ENCODE data around the gene EME1. TPM values are rescaled to one million over a fixed set of nuclear protein-coding genes. Genes with fewer than 3 reads are reported as not detected.
A peak's percentile ranks its signal among the peaks of the same experiment; 100 is the strongest.

The EME1 gene
- total and polyA plus RNA-seq, 2 of the 13 experiments (the other 11 are each of a cell fraction or from before 2014, with no cell fraction given), result 20.7 to 24.6 TPM

DNA sequence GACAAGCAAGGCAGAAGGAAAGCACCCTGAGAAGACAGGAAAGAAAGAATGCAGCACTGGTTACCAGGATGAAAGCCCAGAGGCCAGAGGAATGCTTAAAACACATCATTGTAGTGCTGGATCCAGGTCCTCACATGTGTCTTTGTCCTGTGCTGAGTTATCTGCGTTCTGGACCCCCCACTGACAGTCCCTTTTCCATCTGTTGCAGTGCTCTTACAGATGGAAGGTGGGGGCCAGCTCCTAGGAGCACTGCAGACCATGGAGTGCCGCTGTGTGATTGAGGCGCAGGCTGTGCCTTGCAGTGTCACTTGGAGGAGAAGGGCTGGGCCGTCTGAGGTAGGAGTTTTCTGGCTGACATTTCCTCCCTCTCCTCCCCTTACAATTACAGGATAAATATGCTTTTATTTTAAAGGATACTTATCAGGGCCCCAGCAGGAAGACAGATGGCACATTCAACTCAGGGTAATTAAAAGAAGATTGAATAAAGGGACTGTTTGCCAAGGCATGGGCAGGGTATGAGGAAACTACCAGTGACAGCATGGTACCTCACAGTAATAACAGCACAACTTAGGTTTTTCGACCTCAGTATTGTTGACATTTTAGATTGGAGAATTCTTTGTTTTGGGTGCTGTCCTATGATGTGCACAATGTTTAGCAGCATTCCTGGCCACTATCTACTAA lies 3.0 kb downstream of the EME1 start:
- Histone ChIP-seq H2AFZ (ENCODE audit: low read length) (no peak overlapping the region), H4K20me1 (ENCODE audit: insufficient read depth, low read length) (no peaks in the 10 kb centered on the region), H3K4me1 (ENCODE audit: insufficient read depth, low read length) (peaks cover 20% of the 10 kb centered on the region), H3K9me3 (ENCODE audit: low read length) (no peaks in the 10 kb centered on the region), H3K9ac (ENCODE audit: insufficient read depth, low read depth, low read length) (no peak overlapping the region), H3K79me2 (ENCODE audit: insufficient read depth, low read length) (peaks cover 24% of the 10 kb centered on the region), H3K27ac (ENCODE audit: extremely low read length, insufficient read depth, low read length) (no peak overlapping the region), H3K36me3 (replicated peaks in 1 of 2; ENCODE audit: control insufficient read depth in 1 of 2, insufficient read depth in 2 of 2, low read length in 2 of 2) (peaks cover 7 to 28% of the 10 kb centered on the region in 2 experiments), H3K27me3 (ENCODE audit: control insufficient read depth in 1 of 2, insufficient read depth in 2 of 2, low read length in 2 of 2) (no peaks in the 10 kb centered on the region; a peak in 1 of 5 replicates), H3K4me2 (ENCODE audit: low read depth, low read length) (no peak overlapping the region), H3K4me3 (replicated peaks in 1 of 3; ENCODE audit: insufficient read depth in 1 of 3, low read depth in 2 of 3, low read length in 3 of 3) (no peak overlapping the region)
- ChIA-PET POLR2A (no interaction called here), CTCF (ENCODE audit: low intra/inter-chr PET ratio, low total read pairs) (no interaction called here)
- TF ChIP-seq, protein P1, sequence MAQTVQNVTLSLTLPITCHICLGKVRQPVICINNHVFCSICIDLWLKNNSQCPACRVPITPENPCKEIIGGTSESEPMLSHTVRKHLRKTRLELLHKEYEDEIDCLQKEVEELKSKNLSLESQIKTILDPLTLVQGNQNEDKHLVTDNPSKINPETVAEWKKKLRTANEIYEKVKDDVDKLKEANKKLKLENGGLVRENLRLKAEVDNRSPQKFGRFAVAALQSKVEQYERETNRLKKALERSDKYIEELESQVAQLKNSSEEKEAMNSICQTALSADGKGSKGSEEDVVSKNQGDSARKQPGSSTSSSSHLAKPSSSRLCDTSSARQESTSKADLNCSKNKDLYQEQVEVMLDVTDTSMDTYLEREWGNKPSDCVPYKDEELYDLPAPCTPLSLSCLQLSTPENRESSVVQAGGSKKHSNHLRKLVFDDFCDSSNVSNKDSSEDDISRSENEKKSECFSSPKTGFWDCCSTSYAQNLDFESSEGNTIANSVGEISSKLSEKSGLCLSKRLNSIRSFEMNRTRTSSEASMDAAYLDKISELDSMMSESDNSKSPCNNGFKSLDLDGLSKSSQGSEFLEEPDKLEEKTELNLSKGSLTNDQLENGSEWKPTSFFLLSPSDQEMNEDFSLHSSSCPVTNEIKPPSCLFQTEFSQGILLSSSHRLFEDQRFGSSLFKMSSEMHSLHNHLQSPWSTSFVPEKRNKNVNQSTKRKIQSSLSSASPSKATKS (CRISPR knock-in tag; IDR thresholded peaks at IDR 0.05), result no peak
- ATAC-seq (no peak), FAIRE-seq (no peak), DNase-seq (ENCODE audit: low spot score) (no peak)
- 86% methylated on average over 5 of the region's 5 CpGs for WGBS (ENCODE audit: low lambda C conversion rate)
- BruUV-seq (replicated peaks), result no TSS peak
- in situ Hi-C loops (cut with HindIII; ENCODE audit: extremely low pct_ligation_motif_present, low pct_unique_long_range_greater_than_20kb) (no loop called here), intact Hi-C loops (cut with micrococcal nuclease; ENCODE audit: unreplicated experiment) (no loop called here)

DNA sequence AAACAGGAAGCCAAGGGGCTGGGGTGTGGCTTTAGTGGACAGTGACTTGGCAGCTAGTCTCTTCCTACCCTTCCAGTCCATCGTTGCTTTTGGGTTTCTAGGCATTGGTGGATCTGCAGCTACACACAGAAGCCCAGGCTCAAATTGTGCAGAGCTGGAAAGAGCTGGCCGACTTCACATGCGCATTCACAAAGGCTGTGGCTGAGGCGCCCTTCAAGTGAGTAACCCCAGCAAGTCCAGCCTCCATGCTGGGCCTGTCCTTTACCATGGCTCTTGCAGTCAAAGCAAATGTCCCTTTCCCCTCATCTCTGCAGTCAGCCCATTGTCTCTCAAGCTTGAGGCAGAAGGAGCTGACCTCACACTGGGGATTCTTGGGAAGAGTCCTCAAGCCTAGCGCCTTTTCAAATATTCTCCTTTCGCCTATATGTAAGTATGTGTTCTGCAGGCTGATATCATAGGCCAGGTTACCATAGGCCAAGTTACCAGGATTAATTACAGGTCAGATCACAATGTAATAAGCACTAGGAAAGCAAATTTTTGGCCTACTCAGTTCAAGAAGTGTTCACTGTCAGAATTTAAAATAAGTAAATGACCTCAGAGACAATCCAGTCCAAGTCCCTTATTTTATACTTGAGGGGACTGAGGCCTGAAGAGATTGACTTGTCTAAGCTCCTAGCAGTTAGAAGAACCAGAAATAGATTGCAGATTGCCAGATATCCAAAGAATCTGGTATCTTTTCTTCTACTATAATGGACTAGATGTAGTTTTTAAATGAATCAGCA lies 6.5 kb downstream of the EME1 start:
- Histone ChIP-seq H3K9ac (ENCODE audit: insufficient read depth, low read depth, low read length) (no peak overlapping the region), H3K4me2 (ENCODE audit: low read depth, low read length) (no peak overlapping the region), H3K27ac (ENCODE audit: extremely low read length, insufficient read depth, low read length) (no peak overlapping the region), H4K20me1 (ENCODE audit: insufficient read depth, low read length) (0 out of 2 replicates have a peak, but pooled peaks cover 3% of the 10 kb centered on the region), H3K79me2 (ENCODE audit: insufficient read depth, low read length) (no peaks in the 10 kb centered on the region), H3K4me1 (ENCODE audit: insufficient read depth, low read length) (no peaks in the 10 kb centered on the region), H3K9me3 (ENCODE audit: low read length) (no peaks in the 10 kb centered on the region), H3K4me3 (replicated peaks in 1 of 3; ENCODE audit: insufficient read depth in 1 of 3, low read depth in 2 of 3, low read length in 3 of 3) (no peak overlapping the region), H3K27me3 (ENCODE audit: control insufficient read depth in 1 of 2, insufficient read depth in 2 of 2, low read length in 2 of 2) (no peaks in the 10 kb centered on the region), H3K36me3 (replicated peaks in 1 of 2; ENCODE audit: control insufficient read depth in 1 of 2, insufficient read depth in 2 of 2, low read length in 2 of 2) (peaks cover 30 to 61% of the 10 kb centered on the region in 2 experiments), H2AFZ (ENCODE audit: low read length) (no peak overlapping the region)
- intact Hi-C loops (cut with micrococcal nuclease; ENCODE audit: unreplicated experiment) (no loop called here), in situ Hi-C loops (cut with HindIII; ENCODE audit: extremely low pct_ligation_motif_present, low pct_unique_long_range_greater_than_20kb) (no loop called here)
- ATAC-seq, result peak; percentile 6; the same call in 2 of the 3 replicates
- no peak for DNase-seq (ENCODE audit: low spot score)
- CTCF ChIA-PET (ENCODE audit: low intra/inter-chr PET ratio, low total read pairs), result no interaction called here
- FAIRE-seq, result no peak
- POLR2A ChIA-PET, result interaction anchor here (0.8 to 2.5 kb wide), 4 partner anchors 10 to 18 kb away, joined by 3 to 10 read pairs (median 4); partner anchors contain the start of gene LRRC59
- BruUV-seq (replicated peaks), result no TSS peak
- 96% methylated on average over 6 of the region's 6 CpGs for WGBS (ENCODE audit: low lambda C conversion rate)
- TF ChIP-seq SSRP1 (CRISPR knock-in tag; IDR thresholded peaks at IDR 0.05), result no peak
- 0 out of 4 replicates have a peak, but pooled peaks of 1 of the 2 experiments have one; percentile 19 for TF ChIP-seq POLR2A (IDR thresholded peaks at IDR 0.05; ENCODE audit: insufficient read depth in 1 of 2, low read depth in 2 of 2, low read length in 2 of 2)
- TF ChIP-seq POLR2AphosphoS2 (IDR thresholded peaks at IDR 0.05; ENCODE audit: low read depth, low read length), result peak; percentile 16; the same call in 1 of the 2 replicates
